CD8-positive, alpha-beta memory T cell (primary cell): Measurements from ENCODE around the gene YDJC. TPM values are rescaled to one million over a fixed set of nuclear protein-coding genes. Genes with fewer than 3 reads are reported as not detected.

Source experiments
- CTCF ChIA-PET: fragments of 350-600 bp; sonication (Branson Sonifier 250); formaldehyde crosslinking; loops from one replicate; lab custom pipeline; 2021; ENCODE audit warnings: antibody characterized with exemption; lab: Charles Lee
- POLR2A ChIA-PET: fragments of 350-600 bp; sonication (Branson Sonifier 250); formaldehyde crosslinking; loops from one replicate; lab custom pipeline; 2021; ENCODE audit warnings: antibody characterized with exemption; lab: Charles Lee
- DNase-seq, 5 donors: peaks; one replicate each; pipeline versions ENCODE4 v3.0.0 to v3.0.0-alpha.2; 2020 to 2022; ENCODE audit warnings: mixed read lengths in 1 of 5
- H3K27ac ChIP-seq: one replicate; pipeline ENCODE4 v1.7.0; 2013; ENCODE audit warnings: low read depth, mild to moderate bottlenecking, low read length, moderate library complexity
- H3K27me3 ChIP-seq: 2 replicates; pipeline ENCODE4 v1.7.0; 2013; ENCODE audit warnings: low read length, mild to moderate bottlenecking; ENCODE audit not compliant: insufficient read depth, poor library complexity, severe bottlenecking
- H3K36me3 ChIP-seq: 2 replicates; pipeline ENCODE4 v1.7.0; 2013; ENCODE audit warnings: mild to moderate bottlenecking, low read length, moderate library complexity; ENCODE audit not compliant: insufficient read depth
- H3K4me1 ChIP-seq: 2 replicates; pipeline ENCODE4 v1.7.0; 2013; ENCODE audit warnings: mild to moderate bottlenecking, low read length, moderate library complexity; ENCODE audit not compliant: insufficient read depth
- H3K4me3 ChIP-seq: 2 replicates; pipeline ENCODE4 v1.7.0; 2013; ENCODE audit warnings: mild to moderate bottlenecking, low read length
- H3K9me3 ChIP-seq: 2 replicates; pipeline ENCODE4 v1.7.0; 2013; ENCODE audit warnings: mild to moderate bottlenecking, low read length
- H3K27ac Mint-ChIP-seq, 8 donors: one replicate each; pipeline ENCODE4 v1.8.0; 2020 to 2021; ENCODE audit warnings: mixed read lengths in 8 of 8, mild to moderate bottlenecking in 6 of 8, inconsistent platforms in 3 of 8, moderate library complexity in 3 of 8
- H3K27me3 Mint-ChIP-seq, 2 donors: one replicate each; pipeline ENCODE4 v1.8.0; 2020 to 2021; ENCODE audit warnings: mixed read lengths in 2 of 2, mild to moderate bottlenecking in 1 of 2, moderate library complexity in 1 of 2
- H3K36me3 Mint-ChIP-seq, 3 donors: one replicate each; pipeline ENCODE4 v1.8.0; 2020 to 2021; ENCODE audit warnings: mixed read lengths in 3 of 3, inconsistent platforms in 1 of 3, mild to moderate bottlenecking in 1 of 3
- H3K4me1 Mint-ChIP-seq, 3 donors: one replicate each; pipeline ENCODE4 v1.8.0; 2020 to 2021; ENCODE audit warnings: mixed read lengths in 3 of 3, inconsistent platforms in 1 of 3, mild to moderate bottlenecking in 1 of 3
- H3K4me3 Mint-ChIP-seq, 7 donors: one replicate each; pipeline ENCODE4 v1.8.0; 2020 to 2021; ENCODE audit warnings: mixed read lengths in 7 of 7, mild to moderate bottlenecking in 6 of 7, moderate library complexity in 4 of 7, inconsistent platforms in 2 of 7
- H3K9me3 Mint-ChIP-seq, 5 donors: one replicate each; pipeline ENCODE4 v1.8.0; 2020 to 2022; ENCODE audit warnings: mixed read lengths in 5 of 5, mild to moderate bottlenecking in 3 of 5, moderate library complexity in 2 of 5, inconsistent platforms in 1 of 5
- polyA plus RNA-seq: library from polyadenylated mRNA; unstranded; fragments of 300-500 nt; fragmentation: Illumina TruSeq; gene quantifications from one replicate; pipeline ENCODE4 v1.2.3, GENCODE V29; 2021
- total RNA-seq, 2 experiments: library from RNA; stranded (reverse); gene quantifications; one replicate each; pipeline ENCODE4 v1.2.3, GENCODE V29; 2021

YDJC gene
- total and polyA plus RNA-seq, 3 experiments from 2014 or later, result 61.1 to 79.0 (median 75.2) TPM

GRCh38 chr22:21659864-21660525 lies 30.2 kb upstream of the YDJC start:
- Mint-ChIP-seq H3K27ac (peak overlapping the region in 1 of 8 donors; percentile 36), H3K9me3 (no peaks in the 10 kb centered on the region), H3K27me3 (no peaks in the 10 kb centered on the region), H3K4me1 (peaks cover 13 to 19% (median 15%) of the 10 kb centered on the region in 3 donors), H3K4me3 (peak overlapping the region in 1 of 7 donors; percentile 66), H3K36me3 (no peaks in the 10 kb centered on the region)
- no peak overlapping the region for H3K4me3 ChIP-seq
- no peaks in the 10 kb centered on the region for H3K9me3 ChIP-seq
- CTCF ChIA-PET, result interaction anchor here (2.3 kb wide), 1 partner anchor 12 kb away, joined by 15 read pairs; no protein-coding TSS in a partner anchor
- no peaks in the 10 kb centered on the region for H3K27me3 ChIP-seq
- no peaks in the 10 kb centered on the region for H3K36me3 ChIP-seq
- H3K27ac ChIP-seq, result no peak overlapping the region
- POLR2A ChIA-PET, result no interaction called here
- H3K4me1 ChIP-seq, result peaks cover 15% of the 10 kb centered on the region
- no peak for DNase-seq

GRCh38 chr22:21657360-21658032 lies 27.7 kb upstream of the YDJC start:
- H3K4me3 Mint-ChIP-seq, result peak overlapping the region; percentile 80 to 94 (median 86)
- H3K4me1 Mint-ChIP-seq, result peaks cover 11 to 21% (median 13%) of the 10 kb centered on the region in 3 donors
- H3K27me3 ChIP-seq, result no peaks in the 10 kb centered on the region
- peak overlapping the region in 4 of 8 donors; percentile 23 to 71 (median 57) for H3K27ac Mint-ChIP-seq
- H3K36me3 Mint-ChIP-seq, result no peaks in the 10 kb centered on the region
- no peaks in the 10 kb centered on the region for H3K9me3 ChIP-seq
- H3K27ac ChIP-seq, result peak overlapping the region; percentile 68
- H3K27me3 Mint-ChIP-seq, result no peaks in the 10 kb centered on the region
- H3K36me3 ChIP-seq, result no peaks in the 10 kb centered on the region
- ChIA-PET POLR2A (no interaction called here), CTCF (interaction anchor here (0.6 to 3.3 kb wide), 6 partner anchors 10 to 281 kb away, joined by 3 to 15 read pairs (median 4); partner anchors contain the start of gene SDF2L1)
- peaks cover 15% of the 10 kb centered on the region for H3K4me1 ChIP-seq
- H3K9me3 Mint-ChIP-seq, result no peaks in the 10 kb centered on the region
- H3K4me3 ChIP-seq, result peak overlapping the region; percentile 70
- DNase-seq, result peak; percentile 73 to 84 (median 80)

- Histone ChIP-seq H3K27ac (peak overlapping the region; percentile 68), H3K36me3 (no peaks in the 10 kb centered on the region), H3K4me1 (peaks cover 15% of the 10 kb centered on the region), H3K27me3 (no peaks in the 10 kb centered on the region), H3K9me3 (no peaks in the 10 kb centered on the region), H3K4me3 (peak overlapping the region; percentile 70)
- Mint-ChIP-seq H3K36me3 (no peaks in the 10 kb centered on the region), H3K27ac (peak overlapping the region in 4 of 8 donors; percentile 2 to 92 (median 66)), H3K4me3 (peak overlapping the region; percentile 78 to 88 (median 84)), H3K9me3 (no peaks in the 10 kb centered on the region), H3K4me1 (peaks cover 11 to 26% (median 13%) of the 10 kb centered on the region in 3 donors), H3K27me3 (no peaks in the 10 kb centered on the region)
- DNase-seq, result no peak
- ChIA-PET POLR2A (no interaction called here), CTCF (interaction anchor here (1.3 to 3.3 kb wide), 3 partner anchors 10 to 28 kb away, joined by 3 to 14 read pairs (median 12); partner anchors contain the start of gene SDF2L1)
Observed at GRCh38 chr22:21657020-21657359, 27.2 kb upstream of the YDJC start.

GRCh38 chr22:21652547-21653545 lies 23.0 kb upstream of the YDJC start:
- peaks cover 27 to 41% (median 29%) of the 10 kb centered on the region in 3 donors for H3K4me1 Mint-ChIP-seq

GRCh38 chr22:21652010-21652546 lies 22.3 kb upstream of the YDJC start:
- no peaks in the 10 kb centered on the region for H3K9me3 Mint-ChIP-seq
- H3K27ac Mint-ChIP-seq, result peak overlapping the region in 3 of 8 donors; percentile 60 to 84 (median 73)
- ChIA-PET CTCF (interaction anchor here (2.2 to 3.5 kb wide), 2 partner anchors 10 to 23 kb away, joined by 9 to 16 read pairs; partner anchors contain the start of genes SDF2L1 and YDJC), POLR2A (interaction anchor here (0.8 to 2.4 kb wide), 2 partner anchors 10 to 15 kb away, joined by 4 to 13 read pairs; partner anchors contain the start of gene SDF2L1)
- peak; percentile 70 to 82 (median 77) for DNase-seq
- H3K36me3 Mint-ChIP-seq, result peaks cover 0 to 6% (median 0%) of the 10 kb centered on the region in 3 donors
- peak overlapping the region; percentile 81 to 94 (median 88) for H3K4me3 Mint-ChIP-seq
- H3K4me3 ChIP-seq, result peak overlapping the region; percentile 70
- H3K27ac ChIP-seq, result peak overlapping the region; percentile 84
- H3K27me3 Mint-ChIP-seq, result no peaks in the 10 kb centered on the region
- H3K9me3 ChIP-seq, result no peaks in the 10 kb centered on the region
- no peaks in the 10 kb centered on the region for H3K27me3 ChIP-seq
- H3K4me1 Mint-ChIP-seq, result peaks cover 23 to 38% (median 28%) of the 10 kb centered on the region in 3 donors
- H3K36me3 ChIP-seq, result peaks cover 3% of the 10 kb centered on the region
- peaks cover 21% of the 10 kb centered on the region for H3K4me1 ChIP-seq

More at GRCh38 chr22:21652547-21653545, 23.0 kb upstream of the YDJC start:
- no peaks in the 10 kb centered on the region for H3K27me3 ChIP-seq
- ChIA-PET POLR2A (interaction anchor here (0.8 to 2.4 kb wide), 2 partner anchors 11 to 14 kb away, joined by 4 to 13 read pairs; partner anchors contain the start of gene SDF2L1), CTCF (interaction anchor here (0.6 to 3.5 kb wide), 3 partner anchors 10 to 24 kb away, joined by 3 to 16 read pairs (median 9); partner anchors contain the start of genes SDF2L1 and YDJC)
- peaks cover 22% of the 10 kb centered on the region for H3K4me1 ChIP-seq
- Mint-ChIP-seq H3K36me3 (peaks cover 0 to 6% (median 0%) of the 10 kb centered on the region in 3 donors), H3K27me3 (no peaks in the 10 kb centered on the region), H3K9me3 (no peaks in the 10 kb centered on the region), H3K27ac (peak overlapping the region in 3 of 8 donors; percentile 36 to 84 (median 73)), H3K4me3 (peak overlapping the region in 6 of 7 donors; percentile 47 to 94 (median 86))
- no peak for DNase-seq
- H3K9me3 ChIP-seq, result no peaks in the 10 kb centered on the region
- no peaks in the 10 kb centered on the region for H3K36me3 ChIP-seq
- peak overlapping the region; percentile 70 for H3K4me3 ChIP-seq
- H3K27ac ChIP-seq, result peak overlapping the region; percentile 84

- no peaks in the 10 kb centered on the region for H3K27me3 Mint-ChIP-seq
- H3K36me3 Mint-ChIP-seq, result peaks cover 2 to 10% (median 4%) of the 10 kb centered on the region in 3 donors
- POLR2A ChIA-PET, result interaction anchor here (2.4 kb wide), 1 partner anchor 9 kb away, joined by 13 read pairs; the partner anchor contains the start of gene SDF2L1
- no peaks in the 10 kb centered on the region for H3K9me3 ChIP-seq
- H3K36me3 ChIP-seq, result peaks cover 5% of the 10 kb centered on the region
- peaks cover 21% of the 10 kb centered on the region for H3K4me1 ChIP-seq
- H3K9me3 Mint-ChIP-seq, result no peaks in the 10 kb centered on the region
- H3K4me3 Mint-ChIP-seq, result peak overlapping the region; percentile 81 to 94 (median 88)
- peaks cover 21 to 38% (median 28%) of the 10 kb centered on the region in 3 donors for H3K4me1 Mint-ChIP-seq
- no peaks in the 10 kb centered on the region for H3K27me3 ChIP-seq
- H3K27ac Mint-ChIP-seq, result peak overlapping the region in 6 of 8 donors; percentile 3 to 84 (median 58)
- H3K4me3 ChIP-seq, result peak overlapping the region; percentile 70
- CTCF ChIA-PET, result interaction anchor here (2.2 to 3.5 kb wide), 2 partner anchors 9 to 22 kb away, joined by 9 to 16 read pairs; partner anchors contain the start of genes SDF2L1 and YDJC
- H3K27ac ChIP-seq, result peak overlapping the region; percentile 84
- DNase-seq, result peak in 1 of 5 donors; percentile 27
Observed at GRCh38 chr22:21651521-21652009, 21.7 kb upstream of the YDJC start.
